Neural cell (in vitro differentiated cells): ENCODE measurements around the gene SMAD9.

ENCODE experiments used
- EP300 ChIP-seq: fragments of 450-650 bp; conservative IDR thresholded peaks from 2 replicates; pipeline ENCODE4 v1.6.1; 2014; ENCODE audit warnings: antibody characterized with exemption, mild to moderate bottlenecking, moderate library complexity; ENCODE audit not compliant: poor library complexity, severe bottlenecking
- EZH2 ChIP-seq: fragments of 200-600, 300-800 bp; shearing (Covaris generic), sonication (generic); IDR thresholded peaks from 2 replicates; pipeline ENCODE4 v1.6.1; 2014; ENCODE audit warnings: antibody characterized with exemption, low read length, borderline replicate concordance, mild to moderate bottlenecking; ENCODE audit not compliant: insufficient read depth, poor library complexity, severe bottlenecking
- TF ChIP-seq, protein P1 (sequence below): fragments of 450-650 bp; IDR thresholded peaks from 2 replicates; pipeline ENCODE4 v1.5.1; 2014; ENCODE audit warnings: antibody characterized with exemption, mild to moderate bottlenecking, moderate library complexity; ENCODE audit not compliant: poor library complexity, severe bottlenecking

GRCh38 chr13:36870050-36870692 is 49.9 kb downstream of the SMAD9 start:
- TF ChIP-seq EP300, result no peak
- TF ChIP-seq, protein P1, sequence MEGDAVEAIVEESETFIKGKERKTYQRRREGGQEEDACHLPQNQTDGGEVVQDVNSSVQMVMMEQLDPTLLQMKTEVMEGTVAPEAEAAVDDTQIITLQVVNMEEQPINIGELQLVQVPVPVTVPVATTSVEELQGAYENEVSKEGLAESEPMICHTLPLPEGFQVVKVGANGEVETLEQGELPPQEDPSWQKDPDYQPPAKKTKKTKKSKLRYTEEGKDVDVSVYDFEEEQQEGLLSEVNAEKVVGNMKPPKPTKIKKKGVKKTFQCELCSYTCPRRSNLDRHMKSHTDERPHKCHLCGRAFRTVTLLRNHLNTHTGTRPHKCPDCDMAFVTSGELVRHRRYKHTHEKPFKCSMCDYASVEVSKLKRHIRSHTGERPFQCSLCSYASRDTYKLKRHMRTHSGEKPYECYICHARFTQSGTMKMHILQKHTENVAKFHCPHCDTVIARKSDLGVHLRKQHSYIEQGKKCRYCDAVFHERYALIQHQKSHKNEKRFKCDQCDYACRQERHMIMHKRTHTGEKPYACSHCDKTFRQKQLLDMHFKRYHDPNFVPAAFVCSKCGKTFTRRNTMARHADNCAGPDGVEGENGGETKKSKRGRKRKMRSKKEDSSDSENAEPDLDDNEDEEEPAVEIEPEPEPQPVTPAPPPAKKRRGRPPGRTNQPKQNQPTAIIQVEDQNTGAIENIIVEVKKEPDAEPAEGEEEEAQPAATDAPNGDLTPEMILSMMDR, result no peak
- no peak for TF ChIP-seq EZH2
